B cell (primary cell): ENCODE data around the gene WNT9B.

Source experiments
- CTCF ChIP-seq: fragments of 200-600 bp; IDR thresholded peaks from one replicate; pipeline ENCODE4 v1.8.0; 2022; ENCODE audit warnings: antibody characterized with exemption, mild to moderate bottlenecking
- EZH2 ChIP-seq: IDR thresholded peaks from 2 replicates; pipeline ENCODE4 v1.6.1; 2012; ENCODE audit warnings: borderline replicate concordance, low read depth, mild to moderate bottlenecking, moderate library complexity, low read length; ENCODE audit not compliant: insufficient read depth, poor library complexity, severe bottlenecking

GRCh38 chr17:46887717-46888116 is 36.3 kb downstream of the WNT9B start:
- TF ChIP-seq CTCF (no peak), EZH2 (no peak)
